Common myeloid progenitor, CD34-positive (primary cell): ENCODE data around the gene TRMT2B.
A peak's percentile ranks its signal among the peaks of the same experiment; 100 is the strongest.
"Not testable (repeated sequence)": the region's sequence is repeated elsewhere in the genome, so short reads cannot be mapped to it uniquely, and the experiment has no call there.

ENCODE experiments used
- CTCF ChIA-PET: fragments of 350-600 bp; sonication (Branson Sonifier 250); formaldehyde crosslinking; loops from one replicate; lab custom pipeline; 2021; ENCODE audit warnings: antibody characterized with exemption; lab: Charles Lee
- POLR2A ChIA-PET: fragments of 350-600 bp; sonication (Branson Sonifier 250); formaldehyde crosslinking; loops from one replicate; lab custom pipeline; 2021; ENCODE audit warnings: antibody characterized with exemption; lab: Charles Lee
- DNase-seq, 3 donors: peaks; one replicate each; pipeline versions ENCODE4 v3.0.0 to v3.0.0-alpha.2; 2013
- H3K27ac ChIP-seq, 2 experiments: 1 replicate in 1 of 2; 2 replicates in 1 of 2; pipeline ENCODE4 v1.7.0; 2013; ENCODE audit warnings: inconsistent platforms in 2 of 2, low read length in 2 of 2, mild to moderate bottlenecking in 2 of 2, low read depth in 1 of 2, moderate library complexity in 1 of 2; ENCODE audit not compliant: severe bottlenecking in 2 of 2, insufficient read depth in 1 of 2, poor library complexity in 1 of 2
- H3K27me3 ChIP-seq, 5 experiments: replicated peaks in 2 of 5; 1 replicate in 3 of 5; 2 replicates in 2 of 5; pipeline versions ENCODE4 v1.6.1 to v1.7.0; 2013; ENCODE audit warnings: low read length in 4 of 5, mild to moderate bottlenecking in 2 of 5, moderate library complexity in 2 of 5, inconsistent platforms in 1 of 5; ENCODE audit not compliant: insufficient read depth in 5 of 5, control insufficient read depth in 4 of 5
- H3K36me3 ChIP-seq, 4 experiments: 1 replicate in 2 of 4; 2 replicates in 2 of 4; pipeline versions ENCODE4 v1.6.1 to v1.7.0; 2013; ENCODE audit warnings: low read length in 3 of 4, control low read depth in 1 of 4, mild to moderate bottlenecking in 1 of 4; ENCODE audit not compliant: control insufficient read depth in 4 of 4, insufficient read depth in 4 of 4
- H3K4me1 ChIP-seq, 4 experiments: 1 replicate in 3 of 4; 2 replicates in 1 of 4; pipeline versions ENCODE4 v1.6.1 to v1.7.1; 2013; ENCODE audit warnings: low read length in 3 of 4, mild to moderate bottlenecking in 3 of 4, control low read depth in 1 of 4, inconsistent platforms in 1 of 4, moderate library complexity in 1 of 4; ENCODE audit not compliant: control insufficient read depth in 4 of 4, insufficient read depth in 4 of 4; ENCODE audit errors: control extremely low read depth in 1 of 4
- H3K4me3 ChIP-seq, 7 experiments: 1 replicate in 4 of 7; 2 replicates in 3 of 7; pipeline versions ENCODE4 v1.5.1 to v1.7.0; 2013; ENCODE audit warnings: mild to moderate bottlenecking in 7 of 7, low read length in 6 of 7, moderate library complexity in 6 of 7, inconsistent platforms in 2 of 7, low read depth in 2 of 7, control low read depth in 1 of 7; ENCODE audit not compliant: insufficient read depth in 4 of 7, control insufficient read depth in 1 of 7; ENCODE audit errors: extremely low read depth in 1 of 7
- H3K9me3 ChIP-seq, 5 experiments: 1 replicate in 4 of 5; 2 replicates in 1 of 5; pipeline versions ENCODE4 v1.6.1 to v1.7.1; 2013; ENCODE audit warnings: low read length in 4 of 5, mild to moderate bottlenecking in 2 of 5, inconsistent platforms in 1 of 5, low read depth in 1 of 5, moderate library complexity in 1 of 5; ENCODE audit not compliant: control insufficient read depth in 4 of 5, insufficient read depth in 2 of 5; ENCODE audit errors: control extremely low read depth in 1 of 5
- WGBS: methylation state at CpG from one replicate; pipeline ENCODE4 v1.1.5; 2013; ENCODE audit not compliant: insufficient coverage; 5-methylcytosine and 5-hydroxymethylcytosine counted together

Gene TRMT2B

GRCh38 chrX:101079736-101080270 is 27.9 kb upstream of the TRMT2B start:
- Histone ChIP-seq H3K27me3 (peaks cover 2 to 22% (median 11%) of the 10 kb centered on the region in 5 experiments), H3K9me3 (no peaks in the 10 kb centered on the region), H3K36me3 (no peaks in the 10 kb centered on the region), H3K4me1 (peaks cover 0 to 4% (median 2%) of the 10 kb centered on the region in 4 experiments), H3K27ac (no peak overlapping the region), H3K4me3 (no peak overlapping the region)
- CTCF ChIA-PET, result no interaction called here
- 66% methylated on average over 6 of the region's 8 CpGs for WGBS
- no peak for DNase-seq
- POLR2A ChIA-PET, result no interaction called here

- no peak within 1 kb of the TSS for H3K27ac ChIP-seq
- no peaks in the 10 kb centered on the region for H3K36me3 ChIP-seq
- peaks cover 2 to 22% (median 11%) of the 10 kb centered on the region in 5 experiments for H3K27me3 ChIP-seq
- peaks cover 0 to 4% (median 2%) of the 10 kb centered on the region in 4 experiments for H3K4me1 ChIP-seq
- peak within 1 kb of the TSS in 4 of 7 experiments; percentile 17 to 60 (median 34) for H3K4me3 ChIP-seq
- 15% methylated on average over 4 of the region's 23 CpGs for WGBS
- H3K9me3 ChIP-seq, result no peaks in the 10 kb centered on the region
- ChIA-PET POLR2A (no interaction called here), CTCF (no interaction called here)
- DNase-seq, result peak in 2 of 3 donors; percentile 18
Measured at GRCh38 chrX:101078716-101079598, 27.0 kb upstream of the TRMT2B start, which contains the start of gene TMEM35A. TMEM35A (plus strand) TSS chrX:101078879; CDS start chrX:101079003, 124 bp downstream.

- WGBS, result 73% methylated on average over 2 of the region's 3 CpGs
- DNase-seq, result no peak
Measured at GRCh38 chrX:101071582-101071981, 19.7 kb upstream of the TRMT2B start.

GRCh38 chrX:101062176-101062575 is 10.3 kb upstream of the TRMT2B start:
- CTCF ChIA-PET, result no interaction called here
- no peaks in the 10 kb centered on the region for H3K9me3 ChIP-seq
- DNase-seq, result no peak
- POLR2A ChIA-PET, result no interaction called here
- no peak overlapping the region for H3K4me3 ChIP-seq
- no peaks in the 10 kb centered on the region for H3K36me3 ChIP-seq
- H3K27me3 ChIP-seq, result no peaks in the 10 kb centered on the region
- no peaks in the 10 kb centered on the region for H3K4me1 ChIP-seq
- no peak overlapping the region for H3K27ac ChIP-seq

More at GRCh38 chrX:101071582-101071981, 19.7 kb upstream of the TRMT2B start:
- H3K27ac ChIP-seq, result no peak overlapping the region
- ChIA-PET POLR2A (no interaction called here), CTCF (no interaction called here)
- no peaks in the 10 kb centered on the region for H3K9me3 ChIP-seq
- H3K4me3 ChIP-seq, result no peak overlapping the region
- H3K27me3 ChIP-seq, result no peaks in the 10 kb centered on the region
- H3K36me3 ChIP-seq, result no peaks in the 10 kb centered on the region
- no peaks in the 10 kb centered on the region for H3K4me1 ChIP-seq

GRCh38 chrX:101057093-101057714 is 5.3 kb upstream of the TRMT2B start:
- H3K4me1 ChIP-seq, result peaks cover 0 to 2% (median 0%) of the 10 kb centered on the region in 4 experiments
- peak; percentile 5 to 55 (median 47) for DNase-seq
- no peak overlapping the region for H3K4me3 ChIP-seq
- ChIA-PET CTCF (interaction anchor here (0.6 kb wide), 1 partner anchor 41 kb away, joined by 3 read pairs; the partner anchor contains the start of gene CENPI), POLR2A (no interaction called here)
- H3K9me3 ChIP-seq, result no peaks in the 10 kb centered on the region
- WGBS, result no CpG with 5 or more reads among the region's 3 CpGs
- no peaks in the 10 kb centered on the region for H3K27me3 ChIP-seq
- H3K36me3 ChIP-seq, result no peaks in the 10 kb centered on the region
- H3K27ac ChIP-seq, result no peak overlapping the region

- POLR2A ChIA-PET, H3K36me3 ChIP-seq, H3K9me3 ChIP-seq, H3K4me1 ChIP-seq, H3K27me3 ChIP-seq, H3K27ac ChIP-seq, DNase-seq, CTCF ChIA-PET, H3K4me3 ChIP-seq: not testable (repeated sequence)
- WGBS, result 100% methylated on average over 3 of the region's 4 CpGs
Measured at GRCh38 chrX:101056551-101056950, 4.6 kb upstream of the TRMT2B start.
